Measurements from ENCODE around the gene CPZ.

Gene CPZ

GRCh38 chr4:8581094-8581861, 11.3 kb upstream of the CPZ start:
- no peak for DNase-seq (ENCODE audit: low read depth in 2 of 2)

GRCh38 chr4:8582016-8582415, 10.5 kb upstream of the CPZ start:
- no peak for DNase-seq (ENCODE audit: low read depth in 2 of 2)

GRCh38 chr4:8582436-8582835, 10.1 kb upstream of the CPZ start:
- DNase-seq (ENCODE audit: low read depth in 2 of 2) = no peak

DNA sequence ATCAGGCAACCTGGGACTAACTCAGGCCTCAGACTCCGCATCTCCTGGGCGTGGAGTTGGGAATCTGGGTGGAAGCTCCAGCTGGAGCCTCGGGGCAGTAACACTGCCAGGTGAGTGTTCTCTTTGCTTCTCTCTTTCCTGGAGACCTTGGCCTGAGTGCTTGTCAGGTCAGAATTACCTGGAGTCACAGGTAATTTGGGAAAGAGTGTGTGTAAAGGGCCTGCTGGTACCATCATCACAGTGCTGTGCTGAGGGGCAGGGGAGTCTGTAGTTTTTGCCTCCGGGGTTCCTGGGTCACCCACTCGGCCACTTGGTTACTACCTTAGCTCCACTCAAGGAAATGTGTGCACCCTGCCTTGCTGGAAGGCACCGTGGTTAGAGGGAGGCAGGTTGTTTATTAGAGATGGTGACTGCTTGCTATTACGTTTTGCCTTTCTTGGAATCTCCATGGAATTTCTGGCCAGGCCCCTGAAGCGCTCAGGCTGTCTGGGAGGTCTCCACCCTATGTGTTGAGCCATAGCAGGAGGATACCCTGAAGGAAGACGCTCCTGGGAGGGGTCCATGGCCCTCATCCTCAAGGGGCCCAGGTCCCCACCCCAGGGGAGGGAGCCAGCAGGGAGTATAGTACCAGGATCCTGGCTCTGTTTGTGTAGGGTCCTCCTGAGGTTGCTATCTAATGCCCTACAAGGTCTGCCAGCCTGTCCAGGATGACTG, 9.5 kb upstream of the CPZ start:
- no peak for DNase-seq (ENCODE audit: low read depth in 2 of 2)

GRCh38 chr4:8583655-8584025, 8.9 kb upstream of the CPZ start:
- DNase-seq (ENCODE audit: low read depth in 2 of 2) = no peak

GRCh38 chr4:8585186-8585585, 7.4 kb upstream of the CPZ start:
- no peak for DNase-seq (ENCODE audit: low read depth in 2 of 2)

- no peak for DNase-seq (ENCODE audit: low read depth in 2 of 2)
Observed at GRCh38 chr4:8585721-8586212, 6.8 kb upstream of the CPZ start.

DNA sequence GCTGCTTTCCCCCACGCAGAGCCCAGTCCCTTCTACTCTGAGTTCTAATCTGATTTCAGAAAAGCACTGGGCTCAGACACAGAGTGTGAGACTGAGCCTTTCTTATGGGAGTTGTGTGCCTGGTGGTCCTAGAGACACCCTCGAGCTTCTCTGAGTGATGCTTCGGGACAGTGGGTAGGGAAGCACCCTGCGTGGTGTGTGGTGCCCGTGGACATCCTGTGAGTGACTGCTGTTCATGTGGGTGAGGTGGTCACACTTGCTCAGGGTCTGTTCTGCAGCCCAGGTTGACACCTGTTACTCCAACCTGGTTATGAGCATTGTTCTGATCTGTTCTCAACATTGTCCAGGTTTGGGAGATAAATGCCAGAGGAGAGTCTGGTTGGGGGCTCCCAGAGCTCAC, 6.3 kb upstream of the CPZ start:
- no peak for DNase-seq (ENCODE audit: low read depth in 2 of 2)

- no peak for DNase-seq (ENCODE audit: low read depth in 2 of 2)
Observed at GRCh38 chr4:8586671-8587468, 5.7 kb upstream of the CPZ start.

GRCh38 chr4:8587469-8588195, 4.9 kb upstream of the CPZ start:
- DNase-seq (ENCODE audit: low read depth in 2 of 2) = no peak

DNA sequence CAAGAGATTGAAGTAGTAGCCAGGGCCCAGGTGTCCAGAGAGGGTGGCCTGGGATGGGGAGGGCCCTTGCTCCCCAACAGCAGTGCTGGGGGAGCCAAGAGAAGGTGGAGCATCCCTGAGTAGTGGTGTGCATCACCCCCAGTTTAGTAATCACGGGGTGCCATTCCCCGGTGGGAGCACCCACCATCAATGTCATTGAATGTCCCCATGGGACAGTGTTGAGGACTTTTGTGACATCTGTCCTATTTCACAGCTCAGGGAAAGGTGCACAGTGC, 4.4 kb upstream of the CPZ start:
- DNase-seq (ENCODE audit: low read depth in 2 of 2) = no peak

DNA sequence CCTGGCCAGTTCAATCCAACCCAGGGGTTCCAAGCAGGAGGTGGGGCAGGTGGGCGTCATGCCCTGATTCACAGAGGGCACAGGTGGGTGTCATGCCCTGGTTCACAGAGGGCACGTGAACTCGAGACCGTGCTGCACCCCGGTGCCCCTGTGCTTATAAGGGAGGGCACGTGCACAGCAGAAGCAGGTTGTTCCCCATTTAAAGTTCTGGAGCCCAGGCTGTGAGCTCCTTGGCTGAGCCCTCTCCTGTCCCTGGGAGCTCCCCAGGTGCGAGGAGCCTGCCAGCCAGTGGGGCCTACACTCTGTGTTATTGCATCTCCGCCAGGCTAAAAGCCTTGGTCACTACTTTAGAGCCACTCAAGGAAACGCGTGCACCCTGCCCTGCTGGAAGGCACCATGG, 3.2 kb upstream of the CPZ start:
- no peak for DNase-seq (ENCODE audit: low read depth in 2 of 2)

- DNase-seq (ENCODE audit: low read depth in 2 of 2) = peak; percentile 44 to 49
Observed at GRCh38 chr4:8589823-8590545, 2.6 kb upstream of the CPZ start.

- no peak for DNase-seq (ENCODE audit: low read depth in 2 of 2)
Observed at GRCh38 chr4:8590546-8590880, 2.1 kb upstream of the CPZ start.

DNA sequence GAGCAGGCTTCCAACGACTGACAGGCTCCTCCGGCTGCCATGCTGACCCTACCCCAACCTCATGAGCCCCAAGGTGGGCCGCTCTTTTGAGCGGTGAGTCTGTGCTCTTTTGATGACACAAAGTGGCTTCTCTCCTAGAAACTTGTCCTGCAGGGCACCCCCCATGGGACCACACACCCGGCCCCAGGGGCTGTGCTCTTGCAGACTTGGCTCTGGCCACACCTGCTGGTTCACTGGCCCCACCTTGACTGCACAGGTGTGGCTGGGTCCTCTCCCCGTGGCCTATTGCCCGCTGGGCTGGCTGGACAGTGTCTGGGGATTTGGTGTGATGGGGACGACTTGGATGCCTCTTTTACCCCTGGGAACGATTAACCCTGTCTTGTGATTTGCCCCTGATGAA, 1.5 kb upstream of the CPZ start:
- DNase-seq (ENCODE audit: low read depth in 2 of 2) = no peak

- DNase-seq (ENCODE audit: low read depth in 2 of 2) = no peak
Observed at GRCh38 chr4:8591626-8592365, 769 bp upstream of the CPZ start.

GRCh38 chr4:8593264-8594096, 915 bp downstream of the CPZ start:
- no peak for DNase-seq (ENCODE audit: low read depth in 2 of 2)

- DNase-seq (ENCODE audit: low read depth in 2 of 2) = peak in 1 of 2 experiments; percentile 18
Observed at GRCh38 chr4:8594097-8595038, 1.8 kb downstream of the CPZ start.
